ENCODE data around the gene FLII.
A peak's percentile ranks its signal among the peaks of the same experiment; 100 is the strongest.
"Not testable (repeated sequence)": the region's sequence is repeated elsewhere in the genome, so short reads cannot be mapped to it uniquely, and the experiment has no call there.

Gene FLII

GRCh38 chr17:18258356-18259038 lies at the start of gene FLII:
Gene FLII, minus strand, starts transcription at chr17:18258738. Its CDS starts 48 bp downstream, at chr17:18258690.
- TF ChIP-seq, protein P1, sequence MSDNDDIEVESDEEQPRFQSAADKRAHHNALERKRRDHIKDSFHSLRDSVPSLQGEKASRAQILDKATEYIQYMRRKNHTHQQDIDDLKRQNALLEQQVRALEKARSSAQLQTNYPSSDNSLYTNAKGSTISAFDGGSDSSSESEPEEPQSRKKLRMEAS (IDR thresholded peaks at IDR 0.05; ENCODE audit: low read depth, low read length), result peak; percentile 31; the same call in 1 of the 2 replicates
- peak; percentile 71 for TF ChIP-seq POLR2A (IDR thresholded peaks at IDR 0.05; ENCODE audit: extremely low read depth, insufficient read length)
- no peak for TF ChIP-seq MYC (IDR thresholded peaks at IDR 0.05; ENCODE audit: low read depth, low read length)
- TF ChIP-seq, protein P2, sequence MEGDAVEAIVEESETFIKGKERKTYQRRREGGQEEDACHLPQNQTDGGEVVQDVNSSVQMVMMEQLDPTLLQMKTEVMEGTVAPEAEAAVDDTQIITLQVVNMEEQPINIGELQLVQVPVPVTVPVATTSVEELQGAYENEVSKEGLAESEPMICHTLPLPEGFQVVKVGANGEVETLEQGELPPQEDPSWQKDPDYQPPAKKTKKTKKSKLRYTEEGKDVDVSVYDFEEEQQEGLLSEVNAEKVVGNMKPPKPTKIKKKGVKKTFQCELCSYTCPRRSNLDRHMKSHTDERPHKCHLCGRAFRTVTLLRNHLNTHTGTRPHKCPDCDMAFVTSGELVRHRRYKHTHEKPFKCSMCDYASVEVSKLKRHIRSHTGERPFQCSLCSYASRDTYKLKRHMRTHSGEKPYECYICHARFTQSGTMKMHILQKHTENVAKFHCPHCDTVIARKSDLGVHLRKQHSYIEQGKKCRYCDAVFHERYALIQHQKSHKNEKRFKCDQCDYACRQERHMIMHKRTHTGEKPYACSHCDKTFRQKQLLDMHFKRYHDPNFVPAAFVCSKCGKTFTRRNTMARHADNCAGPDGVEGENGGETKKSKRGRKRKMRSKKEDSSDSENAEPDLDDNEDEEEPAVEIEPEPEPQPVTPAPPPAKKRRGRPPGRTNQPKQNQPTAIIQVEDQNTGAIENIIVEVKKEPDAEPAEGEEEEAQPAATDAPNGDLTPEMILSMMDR (IDR thresholded peaks at IDR 0.05; ENCODE audit: low read depth, low read length), result no peak
- peak; percentile 62 for DNase-seq (ENCODE audit: low read depth)

DNA sequence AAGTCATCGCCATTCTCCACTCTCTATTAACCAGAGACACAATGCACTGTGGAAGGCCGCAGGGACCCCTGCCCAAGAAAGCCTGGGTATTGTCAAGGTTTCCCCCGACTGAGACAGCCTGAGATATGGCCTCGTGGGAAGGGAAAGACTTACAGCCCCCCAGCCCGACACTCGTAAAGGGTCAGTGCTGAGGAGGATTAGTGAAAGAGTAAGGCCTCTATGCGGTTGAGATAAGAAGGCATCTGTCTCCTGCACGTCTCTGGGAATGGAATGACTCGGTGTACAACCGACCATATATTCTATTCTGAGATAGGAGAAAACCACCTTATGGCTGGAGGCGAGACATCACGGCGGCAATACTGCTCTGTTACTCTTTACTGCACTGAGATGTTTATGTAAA lies 44.7 kb upstream of the FLII start:
- not testable (repeated sequence) for H3K4me3 ChIP-seq (ENCODE audit: low read depth, low read length); DNase-seq (ENCODE audit: low read depth)

More at GRCh38 chr17:18258356-18259038, at the start of gene FLII:
- peak within 1 kb of the TSS; percentile 67 for H3K4me3 ChIP-seq (ENCODE audit: low read depth, low read length)

GRCh38 chr17:18300725-18301480 lies 42.4 kb upstream of the FLII start:
- no peak overlapping the region for H3K4me3 ChIP-seq (ENCODE audit: low read depth, low read length)
- no peak for DNase-seq (ENCODE audit: low read depth)
- TF ChIP-seq POLR2A (IDR thresholded peaks at IDR 0.05; ENCODE audit: extremely low read depth, insufficient read length), result no peak
- TF ChIP-seq MYC (IDR thresholded peaks at IDR 0.05; ENCODE audit: low read depth, low read length), result no peak
- TF ChIP-seq, protein P2 (IDR thresholded peaks at IDR 0.05; ENCODE audit: low read depth, low read length), result no peak
- TF ChIP-seq, protein P1 (IDR thresholded peaks at IDR 0.05; ENCODE audit: low read depth, low read length), result no peak

- H3K4me3 ChIP-seq (ENCODE audit: low read depth, low read length); DNase-seq (ENCODE audit: low read depth): not testable (repeated sequence)
Measured at GRCh38 chr17:18298061-18298460, 39.5 kb upstream of the FLII start.

DNA sequence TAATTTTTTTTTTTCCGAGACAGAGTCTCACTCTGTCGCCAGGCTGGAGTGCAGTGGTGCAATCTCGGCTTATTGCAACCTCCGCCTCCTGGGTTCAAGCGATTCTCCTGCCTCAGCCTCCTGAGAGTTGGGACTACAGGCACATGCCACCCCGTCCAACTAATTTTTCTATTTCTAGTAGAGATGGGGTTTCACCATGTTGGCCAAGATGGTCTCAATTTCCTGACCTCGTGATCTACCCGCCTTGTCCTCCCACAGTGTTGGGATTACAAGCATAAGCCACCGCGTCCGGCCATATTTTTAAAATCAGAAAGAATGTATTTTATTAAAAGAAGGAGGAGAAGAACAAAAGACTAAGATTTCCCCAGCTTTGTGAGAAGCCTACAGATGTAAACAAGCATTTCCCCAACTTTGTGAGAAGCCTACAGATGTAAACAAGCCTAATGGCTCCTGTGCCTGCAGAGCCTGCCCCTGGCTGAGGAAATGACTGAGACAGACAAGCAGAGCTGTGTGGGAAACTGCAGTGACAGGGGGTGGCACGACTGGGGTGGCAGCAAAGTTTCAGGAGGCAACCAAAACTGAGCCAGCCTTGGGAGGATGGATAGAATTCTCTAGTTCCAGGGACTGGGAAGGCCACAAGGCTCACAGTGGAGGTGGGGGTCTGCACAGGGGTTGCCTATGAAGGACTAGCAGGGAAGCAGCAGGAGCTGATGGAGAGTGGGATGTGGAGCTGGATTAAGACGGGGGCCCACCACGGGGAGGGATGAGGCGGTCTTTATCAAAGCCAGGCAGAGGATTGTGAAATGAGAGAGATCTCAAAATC lies 33.4 kb upstream of the FLII start:
- TF ChIP-seq POLR2A (IDR thresholded peaks at IDR 0.05; ENCODE audit: extremely low read depth, insufficient read length) (no peak), MYC (IDR thresholded peaks at IDR 0.05; ENCODE audit: low read depth, low read length) (no peak)
- TF ChIP-seq, protein P1 (IDR thresholded peaks at IDR 0.05; ENCODE audit: low read depth, low read length), result no peak
- TF ChIP-seq, protein P2 (IDR thresholded peaks at IDR 0.05; ENCODE audit: low read depth, low read length), result no peak
- no peak overlapping the region for H3K4me3 ChIP-seq (ENCODE audit: low read depth, low read length)
- no peak for DNase-seq (ENCODE audit: low read depth)

GRCh38 chr17:18285296-18285695 lies 26.8 kb upstream of the FLII start:
- no peak for DNase-seq (ENCODE audit: low read depth)
- no peak for TF ChIP-seq MYC (IDR thresholded peaks at IDR 0.05; ENCODE audit: low read depth, low read length)
- TF ChIP-seq, protein P1 (IDR thresholded peaks at IDR 0.05; ENCODE audit: low read depth, low read length), result no peak

DNA sequence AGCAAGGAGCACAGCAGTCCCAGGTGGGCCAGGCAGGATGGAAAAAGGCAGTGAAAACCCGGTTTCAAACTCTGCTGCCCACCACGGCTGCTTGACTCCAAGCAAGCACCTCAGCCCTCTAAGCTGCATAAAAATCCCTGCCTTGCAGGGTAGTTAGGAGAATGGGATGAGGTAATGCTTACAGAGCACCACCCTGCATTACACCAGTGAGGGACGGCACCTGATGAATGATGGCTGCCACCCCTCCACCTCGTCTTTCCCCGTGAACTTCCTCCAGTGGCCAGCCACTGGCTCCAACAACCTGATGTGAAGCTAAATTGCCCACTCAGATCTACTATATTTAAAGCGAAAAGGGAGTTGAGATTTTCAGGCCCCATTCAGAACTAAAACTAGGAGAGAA lies 23.2 kb upstream of the FLII start:
- TF ChIP-seq, protein P2 (IDR thresholded peaks at IDR 0.05; ENCODE audit: low read depth, low read length), result no peak
- TF ChIP-seq POLR2A (IDR thresholded peaks at IDR 0.05; ENCODE audit: extremely low read depth, insufficient read length), result no peak
- TF ChIP-seq MYC (IDR thresholded peaks at IDR 0.05; ENCODE audit: low read depth, low read length), result no peak
- TF ChIP-seq, protein P1 (IDR thresholded peaks at IDR 0.05; ENCODE audit: low read depth, low read length), result no peak
- no peak overlapping the region for H3K4me3 ChIP-seq (ENCODE audit: low read depth, low read length)
- DNase-seq (ENCODE audit: low read depth), result no peak

More at GRCh38 chr17:18285296-18285695, 26.8 kb upstream of the FLII start:
- no peak overlapping the region for H3K4me3 ChIP-seq (ENCODE audit: low read depth, low read length)

Measured in NB4 (cell line).